Prostate gland (tissue), 2 donors: ENCODE results near the gene RSPRY1. TPM values are rescaled to one million over a fixed set of nuclear protein-coding genes. Genes with fewer than 3 reads are reported as not detected.

Source experiments
- DNase-seq: peaks from one replicate; pipeline ENCODE4 v3.0.0-alpha.2; 2019; ENCODE audit warnings: low spot score
- H3K27ac ChIP-seq, 2 donors: fragments of 200-600 bp; sonication (generic); 2 replicates each; pipeline ENCODE4 v1.5.1; 2017 to 2019
- H3K27me3 ChIP-seq: fragments of 200-600 bp; sonication (generic); replicated peaks from 2 replicates; pipeline ENCODE4 v1.5.1; 2019; ENCODE audit not compliant: insufficient read depth
- H3K36me3 ChIP-seq, 2 donors: fragments of 200-600 bp; sonication (generic); 1 replicate in 1 of 2; 2 replicates in 1 of 2; pipeline versions ENCODE4 v1.5.1 to v1.8.1; 2017 to 2019
- H3K4me1 ChIP-seq: fragments of 200-600 bp; sonication (generic); replicated peaks from 2 replicates; pipeline ENCODE4 v1.5.1; 2019
- H3K4me3 ChIP-seq, 2 donors: fragments of 200-600 bp; sonication (generic); 2 replicates each; pipeline ENCODE4 v1.5.1; 2017 to 2019
- H3K9me3 ChIP-seq: fragments of 200-600 bp; sonication (generic); 2 replicates; pipeline ENCODE4 v1.5.1; 2017
- CTCF ChIP-seq, 4 experiments: fragments of 200-600 bp in 2 of 4; fragments of 450-650 bp in 2 of 4; sonication (generic) in 2 of 4; IDR thresholded peaks; 1 replicate in 3 of 4; 2 replicates in 1 of 4; pipeline ENCODE4 v1.5.1; 2016 to 2019; ENCODE audit warnings: antibody characterized with exemption in 4 of 4, mild to moderate bottlenecking in 2 of 4, moderate library complexity in 2 of 4
- POLR2A ChIP-seq: fragments of 450-650 bp; IDR thresholded peaks from one replicate; pipeline ENCODE4 v1.6.1; 2016; ENCODE audit warnings: antibody characterized with exemption, mild to moderate bottlenecking
- POLR2AphosphoS5 ChIP-seq: sonication (generic); formaldehyde crosslinking; IDR thresholded peaks from one replicate; pipeline ENCODE4 v1.6.1; 2017; ENCODE audit warnings: antibody characterized with exemption
- WGBS: methylation state at CpG from one replicate; pipeline ENCODE4 v1.1.5; 2018; 5-methylcytosine and 5-hydroxymethylcytosine counted together
- intact Hi-C: fragments of 100-400 bp; cut with DNase I; formaldehyde crosslinking; loops from one replicate; pipeline ENCODE4 v1.14.2; 2022
- total RNA-seq, 2 donors: library from RNA; depleted of rRNA; stranded (reverse); fragments of >200 nt; gene quantifications; one replicate each; pipeline ENCODE4 v1.1.0, GENCODE V29; 2016

Gene RSPRY1
- total RNA-seq, 2 donors from 2014 or later = 35.8 to 45.3 TPM

- H3K36me3 ChIP-seq = no peaks in the 10 kb centered on the region
- H3K27ac ChIP-seq = no peak overlapping the region
- intact Hi-C loops = no loop called here
- H3K4me3 ChIP-seq = no peak overlapping the region
- DNase-seq = no peak
- H3K4me1 ChIP-seq = no peaks in the 10 kb centered on the region
- no peaks in the 10 kb centered on the region for H3K27me3 ChIP-seq
- H3K9me3 ChIP-seq = no peaks in the 10 kb centered on the region
- no peak for TF ChIP-seq POLR2A
- WGBS = 83% methylated on average over 14 of the region's 14 CpGs
Observed at GRCh38 chr16:57145046-57146021, 40.8 kb upstream of the RSPRY1 start.

GRCh38 chr16:57146040-57146647 lies 40.0 kb upstream of the RSPRY1 start:
- no peak for TF ChIP-seq POLR2AphosphoS5
- no peak for TF ChIP-seq POLR2A
- TF ChIP-seq CTCF (IDR thresholded peaks at IDR 0.05) = no peak
- no peaks in the 10 kb centered on the region for H3K4me1 ChIP-seq
- H3K9me3 ChIP-seq = no peaks in the 10 kb centered on the region
- no peaks in the 10 kb centered on the region for H3K36me3 ChIP-seq
- intact Hi-C loops = no loop called here
- WGBS = 86% methylated on average over 24 of the region's 24 CpGs
- no peaks in the 10 kb centered on the region for H3K27me3 ChIP-seq
- H3K4me3 ChIP-seq = no peak overlapping the region
- no peak for DNase-seq
- no peak overlapping the region for H3K27ac ChIP-seq

GRCh38 chr16:57146735-57147134 lies 39.4 kb upstream of the RSPRY1 start:
- H3K4me3 ChIP-seq = no peak overlapping the region
- DNase-seq = no peak
- intact Hi-C loops = no loop called here
- no peaks in the 10 kb centered on the region for H3K27me3 ChIP-seq
- peak overlapping the region in 1 of 2 donors; percentile 16 for H3K27ac ChIP-seq
- no peaks in the 10 kb centered on the region for H3K4me1 ChIP-seq
- no peaks in the 10 kb centered on the region for H3K36me3 ChIP-seq
- H3K9me3 ChIP-seq = no peaks in the 10 kb centered on the region
- TF ChIP-seq POLR2AphosphoS5 (no peak), CTCF (IDR thresholded peaks at IDR 0.05) (no peak), POLR2A (no peak)
- WGBS = 91% methylated on average over 5 of the region's 5 CpGs

GRCh38 chr16:57147381-57148221 lies 38.5 kb upstream of the RSPRY1 start:
- Histone ChIP-seq H3K27me3 (no peaks in the 10 kb centered on the region), H3K27ac (peak overlapping the region; percentile 56 to 63), H3K4me3 (no peak overlapping the region), H3K4me1 (no peaks in the 10 kb centered on the region), H3K36me3 (no peaks in the 10 kb centered on the region), H3K9me3 (no peaks in the 10 kb centered on the region)
- intact Hi-C loops = no loop called here
- TF ChIP-seq POLR2A (no peak), POLR2AphosphoS5 (peak; percentile 6)
- DNase-seq = peak; percentile 43
- 9% methylated on average over 14 of the region's 14 CpGs for WGBS

- H3K4me3 ChIP-seq = no peak overlapping the region
- no peaks in the 10 kb centered on the region for H3K27me3 ChIP-seq
- H3K4me1 ChIP-seq = no peaks in the 10 kb centered on the region
- DNase-seq = no peak
- H3K9me3 ChIP-seq = no peaks in the 10 kb centered on the region
- TF ChIP-seq POLR2A = no peak
- TF ChIP-seq CTCF (IDR thresholded peaks at IDR 0.05) = no peak
- no peak for TF ChIP-seq POLR2AphosphoS5
- intact Hi-C loops = no loop called here
- H3K36me3 ChIP-seq = no peaks in the 10 kb centered on the region
- peak overlapping the region; percentile 56 to 63 for H3K27ac ChIP-seq
- 88% methylated on average over 6 of the region's 6 CpGs for WGBS
Observed at GRCh38 chr16:57148481-57148880, 37.6 kb upstream of the RSPRY1 start.
